Measurements from ENCODE around the gene STOML1.
A peak's percentile ranks its signal among the peaks of the same experiment; 100 is the strongest.
"Not testable (repeated sequence)": the region's sequence is repeated elsewhere in the genome, so short reads cannot be mapped to it uniquely, and the experiment has no call there.

The STOML1 gene

DNA sequence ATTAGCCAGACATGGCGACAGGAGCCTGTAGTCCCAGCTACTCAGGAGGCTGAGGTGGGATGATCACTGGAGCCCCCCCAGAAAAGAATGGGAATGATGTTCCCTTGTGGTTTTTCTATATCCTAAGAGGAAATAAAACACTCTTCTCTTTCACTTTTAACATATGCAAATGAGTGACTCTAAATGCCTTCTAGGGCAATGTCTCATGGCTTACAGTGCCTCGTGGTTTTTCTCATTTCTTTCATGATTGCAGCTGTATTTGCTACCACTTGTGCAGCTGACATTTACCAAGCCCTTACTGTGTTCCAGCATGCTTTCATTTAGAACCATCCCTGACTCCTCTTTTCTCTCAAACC lies 26.4 kb downstream of the STOML1 start:
- peak; percentile 80 for FAIRE-seq
- DNase-seq (ENCODE audit: insufficient read length, low spot score) = peak; percentile 42

- FAIRE-seq (no peak), DNase-seq (ENCODE audit: insufficient read length, low spot score) (no peak)
Measured at GRCh38 chr15:73965094-73965757, 26.9 kb downstream of the STOML1 start.

DNA sequence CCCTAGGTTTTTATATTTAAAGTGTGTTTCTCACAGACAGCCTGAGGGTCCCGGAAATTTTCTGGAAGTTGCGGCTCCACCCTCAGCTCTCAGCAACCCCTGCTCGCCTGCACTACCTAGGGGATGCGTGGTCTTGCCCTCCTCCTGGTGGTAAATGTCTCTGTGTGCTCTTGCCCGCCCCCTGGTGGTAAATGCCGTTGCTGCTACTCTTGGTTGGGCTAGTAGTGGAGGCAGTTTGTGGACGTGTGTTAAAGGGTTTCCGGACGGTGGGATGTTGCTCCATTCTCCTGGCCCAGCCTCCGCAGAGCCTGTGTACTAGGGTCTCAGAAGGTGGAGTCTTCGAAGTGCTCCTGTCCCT lies 27.4 kb downstream of the STOML1 start:
- FAIRE-seq = peak; percentile 73
- DNase-seq (ENCODE audit: insufficient read length, low spot score) = peak; percentile 69

DNA sequence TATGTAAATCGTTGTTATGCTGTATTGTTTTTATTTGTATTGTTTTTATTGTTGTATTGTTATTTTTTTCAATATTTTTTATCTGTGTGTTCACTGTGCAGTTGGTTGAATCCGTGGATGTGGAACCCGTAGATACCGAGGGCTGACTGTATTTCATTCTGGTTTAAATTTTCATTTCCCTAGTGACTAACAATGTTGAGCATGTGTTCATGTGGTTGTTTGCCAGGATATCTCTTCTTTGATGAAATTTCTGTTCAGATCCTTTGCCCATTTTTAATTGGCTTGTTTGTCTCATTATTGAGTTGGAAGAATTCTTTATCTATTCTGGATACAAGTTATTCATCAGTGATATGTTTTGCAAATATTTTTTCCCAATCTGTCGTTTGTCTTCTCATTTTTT lies 29.7 kb downstream of the STOML1 start:
- FAIRE-seq = no peak

DNA sequence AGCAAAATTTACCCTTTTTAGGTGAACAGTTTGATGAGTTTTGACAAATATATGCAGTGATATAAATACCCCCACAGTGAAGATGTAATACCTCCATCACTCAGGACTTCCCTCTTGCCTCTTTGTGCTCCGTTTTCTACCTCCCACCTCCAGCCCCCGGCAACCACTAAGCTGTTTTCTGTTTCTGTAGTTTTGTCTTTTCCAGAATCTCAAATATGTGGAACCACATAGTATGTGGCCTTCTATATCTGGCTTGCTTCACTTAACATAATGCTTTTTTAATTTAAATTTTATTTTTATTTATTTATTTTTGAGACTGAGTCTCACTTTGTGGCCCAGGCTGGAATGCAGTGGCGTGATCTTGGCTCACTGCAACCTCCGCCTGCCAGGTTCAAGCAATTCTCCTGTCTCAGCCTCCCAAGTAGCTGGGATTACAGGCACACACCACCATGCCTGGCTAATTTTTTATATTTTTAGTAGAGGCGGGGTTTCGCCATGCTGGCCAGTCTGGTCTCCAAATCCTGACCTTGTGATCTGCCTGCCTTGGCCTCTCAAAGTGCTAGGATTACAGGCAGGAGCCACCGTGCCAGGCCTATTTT lies 31.5 kb downstream of the STOML1 start:
- FAIRE-seq; DNase-seq (ENCODE audit: insufficient read length, low spot score): not testable (repeated sequence)

More for the DNA sequence above, 29.7 kb downstream of the STOML1 start:
- no peak for DNase-seq (ENCODE audit: insufficient read length, low spot score)

GRCh38 chr15:73959801-73960200 lies 32.3 kb downstream of the STOML1 start:
- FAIRE-seq (no peak), DNase-seq (ENCODE audit: insufficient read length, low spot score) (no peak)

- DNase-seq (ENCODE audit: insufficient read length, low spot score) = no peak
Measured at GRCh38 chr15:73959012-73959581, 33.0 kb downstream of the STOML1 start.

GRCh38 chr15:73957785-73958184 lies 34.3 kb downstream of the STOML1 start:
- no peak for FAIRE-seq

More at GRCh38 chr15:73959012-73959581, 33.0 kb downstream of the STOML1 start:
- no peak for FAIRE-seq

GRCh38 chr15:73957276-73957675 lies 34.8 kb downstream of the STOML1 start:
- no peak for DNase-seq (ENCODE audit: insufficient read length, low spot score)
- FAIRE-seq = no peak

More at GRCh38 chr15:73957785-73958184, 34.3 kb downstream of the STOML1 start:
- no peak for DNase-seq (ENCODE audit: insufficient read length, low spot score)

GRCh38 chr15:73956743-73957135 lies 35.4 kb downstream of the STOML1 start:
- FAIRE-seq (no peak), DNase-seq (ENCODE audit: insufficient read length, low spot score) (no peak)

DNA sequence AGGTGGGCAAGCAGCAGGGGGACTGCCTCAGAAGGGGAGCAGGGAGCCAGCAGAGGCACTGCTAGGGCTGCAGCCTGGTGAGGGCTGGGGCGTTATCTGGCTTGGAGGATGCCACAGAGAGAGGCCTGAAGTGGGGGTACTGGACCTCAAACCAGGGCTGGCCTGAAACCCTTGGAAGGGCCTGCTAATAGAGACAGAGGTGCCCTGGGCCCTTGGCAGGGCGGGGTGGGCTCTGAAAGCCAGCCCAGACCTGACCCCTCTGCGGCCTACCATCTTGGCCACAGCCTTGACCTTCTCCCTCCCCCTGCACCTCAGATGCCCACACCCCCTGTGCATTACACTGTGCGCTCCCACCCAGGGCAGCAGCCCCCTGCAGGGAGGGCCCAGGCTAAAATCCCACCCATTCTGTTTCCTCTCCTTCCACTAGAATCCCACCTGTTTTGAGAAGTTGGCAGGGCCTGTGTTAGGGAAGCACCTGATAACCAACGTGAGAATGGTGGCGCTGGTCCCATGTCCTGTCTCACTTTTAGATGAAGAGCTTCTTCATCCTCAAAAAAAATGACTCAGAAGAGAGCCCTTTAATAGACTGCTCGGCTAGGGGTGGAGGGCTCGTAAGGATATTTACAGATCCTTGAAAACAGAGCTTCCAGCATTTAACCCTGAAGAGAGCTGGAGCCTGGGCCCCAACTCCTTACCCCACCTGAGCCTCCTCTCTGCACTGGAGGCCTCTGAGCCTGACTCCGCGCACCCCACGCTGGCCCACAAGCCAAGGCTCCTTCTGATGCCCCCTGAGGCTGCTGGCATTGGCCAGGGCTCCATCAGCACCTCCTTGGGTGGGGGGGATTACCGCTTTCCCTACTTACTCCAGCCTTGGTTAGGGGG lies 36.0 kb downstream of the STOML1 start:
- DNase-seq (ENCODE audit: insufficient read length, low spot score) = no peak
- no peak for FAIRE-seq

- FAIRE-seq = no peak
- DNase-seq (ENCODE audit: insufficient read length, low spot score) = no peak
Measured at GRCh38 chr15:73955326-73955725, 36.8 kb downstream of the STOML1 start.

- no peak for FAIRE-seq
- no peak for DNase-seq (ENCODE audit: insufficient read length, low spot score)
Measured at GRCh38 chr15:73954188-73955145, 37.6 kb downstream of the STOML1 start.

- FAIRE-seq (no peak), DNase-seq (ENCODE audit: insufficient read length, low spot score) (no peak)
Measured at GRCh38 chr15:73952913-73953750, 39.0 kb downstream of the STOML1 start.

DNA sequence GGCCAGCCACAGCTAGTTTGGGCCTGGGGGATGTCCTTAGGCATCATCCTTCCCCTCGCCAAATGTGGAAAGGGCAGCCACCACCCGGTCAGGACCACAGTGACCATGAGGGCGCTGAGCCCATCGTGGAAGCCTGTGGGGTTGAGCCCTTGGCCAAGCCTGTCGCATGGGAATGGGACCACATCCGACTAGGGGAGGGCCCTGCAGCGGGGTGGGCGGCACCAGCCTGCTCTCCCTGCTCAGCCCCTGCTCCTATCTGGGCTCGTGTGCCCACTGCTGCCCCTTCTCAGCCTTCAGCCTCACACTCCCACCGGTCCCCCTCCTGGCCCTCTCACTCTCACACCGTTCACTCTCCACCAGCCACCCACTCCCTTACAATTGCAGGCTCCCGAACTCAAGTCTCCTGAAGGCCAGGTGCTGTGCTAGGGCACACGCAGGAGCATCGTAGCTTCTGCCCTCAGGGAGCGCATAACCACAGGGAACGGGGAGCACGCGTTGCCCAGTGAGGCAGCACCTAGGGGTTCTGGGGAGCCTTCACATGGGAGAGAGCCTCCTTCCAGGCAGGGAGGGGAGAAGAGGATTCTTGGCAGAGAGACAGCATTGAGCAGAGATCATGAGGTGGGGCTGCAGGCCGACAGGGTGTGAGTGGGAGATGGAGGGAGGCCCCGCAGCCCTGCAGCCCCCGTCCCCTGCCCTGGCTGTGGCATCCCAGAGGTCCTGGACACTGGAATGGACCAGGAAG lies 39.8 kb downstream of the STOML1 start:
- DNase-seq (ENCODE audit: insufficient read length, low spot score) (no peak), FAIRE-seq (no peak)

- FAIRE-seq (no peak), DNase-seq (ENCODE audit: insufficient read length, low spot score) (no peak)
Measured at GRCh38 chr15:73951601-73952000, 40.5 kb downstream of the STOML1 start.

DNA sequence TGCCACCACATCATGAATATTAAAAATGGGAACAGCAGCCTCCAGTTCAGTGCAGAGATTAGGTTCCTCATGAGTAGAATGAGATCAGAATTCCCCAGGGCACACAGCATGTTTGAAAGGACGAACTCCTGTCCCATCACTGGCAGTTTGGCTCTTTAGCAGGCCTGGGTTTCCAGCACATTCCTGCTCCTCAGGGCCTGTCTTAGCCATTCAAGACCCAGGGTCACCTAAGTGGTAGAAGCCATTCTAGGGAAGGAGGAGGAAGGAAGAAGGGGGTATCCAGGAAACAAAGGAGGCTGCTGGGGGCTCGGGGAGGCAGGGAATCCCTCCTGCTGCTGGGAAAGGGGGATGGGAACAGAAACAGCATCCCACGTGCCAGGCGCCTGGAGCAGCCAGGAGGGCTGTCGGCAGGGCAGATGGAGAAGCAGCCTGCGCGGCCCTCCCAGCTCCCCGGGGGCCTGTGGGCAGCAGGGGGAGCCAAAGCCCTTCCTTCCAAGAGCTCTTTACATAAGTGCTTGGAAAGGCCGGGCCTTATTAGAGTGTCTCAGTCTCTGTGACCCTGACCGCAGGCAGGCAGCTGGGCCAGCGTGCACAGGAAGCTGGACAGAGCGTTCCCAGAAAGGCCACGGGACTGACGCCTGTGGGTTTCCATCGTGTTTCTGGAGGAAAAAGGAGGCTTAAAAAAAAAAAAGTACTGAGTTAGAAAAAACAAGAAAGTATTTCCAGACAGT lies 41.1 kb downstream of the STOML1 start:
- DNase-seq (ENCODE audit: insufficient read length, low spot score) (peak; percentile 75), FAIRE-seq (peak; percentile 63)

- DNase-seq (ENCODE audit: insufficient read length, low spot score) = no peak
- no peak for FAIRE-seq
Measured at GRCh38 chr15:73950479-73950830, 41.6 kb downstream of the STOML1 start.
